Mesendoderm (in vitro differentiated cells): ENCODE measurements around the gene SCFD2.

Experiments
- DNase-seq: peaks from one replicate; pipeline ENCODE4 v3.0.0; 2013
- H2AK5ac ChIP-seq: 2 replicates; pipeline ENCODE4 v1.6.1; 2013; ENCODE audit warnings: low read length, inconsistent platforms
- H2BK120ac ChIP-seq: 2 replicates; pipeline ENCODE4 v1.6.1; 2013; ENCODE audit warnings: low read depth, mild to moderate bottlenecking, low read length, moderate library complexity, mixed read lengths
- H2BK15ac ChIP-seq: replicated peaks from 2 replicates; pipeline ENCODE4 v1.6.1; 2013; ENCODE audit warnings: low read depth, mild to moderate bottlenecking, moderate library complexity
- H2BK5ac ChIP-seq: 2 replicates; pipeline ENCODE4 v1.6.1; 2013; ENCODE audit warnings: low read length, inconsistent platforms
- H3K18ac ChIP-seq: 2 replicates; pipeline ENCODE4 v1.6.1; 2013; ENCODE audit warnings: mild to moderate bottlenecking, low read length, mixed read lengths
- H3K23ac ChIP-seq: one replicate; pipeline ENCODE4 v1.6.1; 2013; ENCODE audit warnings: low read length
- H3K27ac ChIP-seq: 2 replicates; pipeline ENCODE4 v1.5.1; 2013; ENCODE audit warnings: low read depth, mild to moderate bottlenecking, inconsistent platforms, low read length, moderate library complexity
- H3K27me3 ChIP-seq: 2 replicates; pipeline ENCODE4 v1.6.1; 2013; ENCODE audit warnings: low read length, control low read depth, mild to moderate bottlenecking, inconsistent platforms; ENCODE audit not compliant: insufficient read depth, poor library complexity
- H3K36me3 ChIP-seq: 2 replicates; pipeline ENCODE4 v1.6.1; 2013; ENCODE audit warnings: low read length, inconsistent platforms; ENCODE audit not compliant: control insufficient read depth, insufficient read depth
- H3K4ac ChIP-seq: one replicate; pipeline ENCODE4 v1.6.1; 2013; ENCODE audit warnings: low read depth, mild to moderate bottlenecking, low read length, moderate library complexity
- H3K4me1 ChIP-seq: 2 replicates; pipeline ENCODE4 v1.6.1; 2013; ENCODE audit warnings: low read depth, low read length, inconsistent platforms; ENCODE audit not compliant: control insufficient read depth
- H3K4me2 ChIP-seq: 2 replicates; pipeline ENCODE4 v1.6.1; 2013; ENCODE audit warnings: low read length
- H3K4me3 ChIP-seq: 2 replicates; pipeline ENCODE4 v1.5.1; 2013; ENCODE audit warnings: mild to moderate bottlenecking, low read length
- H3K56ac ChIP-seq: one replicate; pipeline ENCODE4 v1.6.1; 2013; ENCODE audit warnings: low read length
- H3K79me1 ChIP-seq: 2 replicates; pipeline ENCODE4 v1.6.1; 2013; ENCODE audit warnings: low read length, inconsistent platforms
- H3K79me2 ChIP-seq: 2 replicates; pipeline ENCODE4 v1.6.1; 2013; ENCODE audit warnings: mild to moderate bottlenecking, low read length; ENCODE audit not compliant: control insufficient read depth, insufficient read depth
- H3K9ac ChIP-seq: 2 replicates; pipeline ENCODE4 v1.6.1; 2013; ENCODE audit warnings: low read length, inconsistent platforms
- H4K5ac ChIP-seq: one replicate; pipeline ENCODE4 v1.6.1; 2013; ENCODE audit warnings: low read length
- H4K8ac ChIP-seq: one replicate; pipeline ENCODE4 v1.6.1; 2013; ENCODE audit warnings: low read depth, mild to moderate bottlenecking, control low read depth, low read length, moderate library complexity
- WGBS: extraction: QIAGEN DNeasy Blood & Tissue Kit; methylation state at CpG from one replicate; pipeline ENCODE4 v1.1.7; 2013; ENCODE audit warnings: low lambda C conversion rate, missing lambda C conversion rate; ENCODE audit not compliant: insufficient coverage; ENCODE audit errors: extremely low coverage; 5-methylcytosine and 5-hydroxymethylcytosine counted together

Gene SCFD2

GRCh38 chr4:53000560-53000959 lies 365.3 kb downstream of the SCFD2 start:
- no peak overlapping the region for H2AK5ac ChIP-seq
- H3K36me3 ChIP-seq: no peaks in the 10 kb centered on the region
- WGBS: no CpG with 5 or more reads among the region's 6 CpGs
- H4K8ac ChIP-seq: no peak overlapping the region
- no peak for DNase-seq
- no peak overlapping the region for H2BK120ac ChIP-seq
- no peaks in the 10 kb centered on the region for H3K79me2 ChIP-seq
- H3K4me1 ChIP-seq: no peaks in the 10 kb centered on the region
- H3K4ac ChIP-seq: no peak overlapping the region
- H3K27ac ChIP-seq: no peak overlapping the region
- H3K56ac ChIP-seq: no peak overlapping the region
- H3K4me2 ChIP-seq: no peak overlapping the region
- H3K23ac ChIP-seq: no peak overlapping the region
- H2BK5ac ChIP-seq: no peak overlapping the region
- H3K18ac ChIP-seq: no peak overlapping the region
- no peak overlapping the region for H2BK15ac ChIP-seq
- H3K4me3 ChIP-seq: no peak overlapping the region
- no peaks in the 10 kb centered on the region for H3K27me3 ChIP-seq
- no peak overlapping the region for H3K9ac ChIP-seq
- H4K5ac ChIP-seq: no peak overlapping the region
- no peaks in the 10 kb centered on the region for H3K79me1 ChIP-seq

GRCh38 chr4:52999626-53000025 lies 366.2 kb downstream of the SCFD2 start:
- Histone ChIP-seq H3K4me2 (no peak overlapping the region), H3K23ac (no peak overlapping the region), H3K79me2 (no peaks in the 10 kb centered on the region), H3K4me1 (no peaks in the 10 kb centered on the region), H2BK15ac (no peak overlapping the region), H2BK120ac (no peak overlapping the region), H4K8ac (no peak overlapping the region), H3K27ac (no peak overlapping the region), H2BK5ac (no peak overlapping the region), H4K5ac (no peak overlapping the region), H3K18ac (no peak overlapping the region), H2AK5ac (no peak overlapping the region), H3K4ac (no peak overlapping the region), H3K27me3 (no peaks in the 10 kb centered on the region), H3K79me1 (no peaks in the 10 kb centered on the region), H3K4me3 (no peak overlapping the region), H3K9ac (no peak overlapping the region), H3K56ac (no peak overlapping the region), H3K36me3 (no peaks in the 10 kb centered on the region)
- no CpG with 5 or more reads among the region's 6 CpGs for WGBS
- no peak for DNase-seq

- Histone ChIP-seq H3K4me3 (no peak overlapping the region), H2BK15ac (no peak overlapping the region), H3K4ac (no peak overlapping the region), H3K56ac (no peak overlapping the region), H3K79me2 (no peaks in the 10 kb centered on the region), H3K23ac (no peak overlapping the region), H3K79me1 (no peaks in the 10 kb centered on the region), H3K18ac (no peak overlapping the region), H2AK5ac (no peak overlapping the region), H3K4me1 (no peaks in the 10 kb centered on the region), H2BK5ac (no peak overlapping the region), H3K27ac (no peak overlapping the region), H2BK120ac (no peak overlapping the region), H3K27me3 (no peaks in the 10 kb centered on the region), H3K4me2 (no peak overlapping the region), H4K5ac (no peak overlapping the region), H3K9ac (no peak overlapping the region), H4K8ac (no peak overlapping the region), H3K36me3 (no peaks in the 10 kb centered on the region)
- no peak for DNase-seq
- no CpG with 5 or more reads among the region's 3 CpGs for WGBS
Observed at GRCh38 chr4:52998413-52998812, 367.4 kb downstream of the SCFD2 start.

- Histone ChIP-seq H3K4me3 (no peak overlapping the region), H3K36me3 (no peaks in the 10 kb centered on the region), H3K79me1 (no peaks in the 10 kb centered on the region), H3K4me1 (no peaks in the 10 kb centered on the region), H4K5ac (no peak overlapping the region), H3K27me3 (no peaks in the 10 kb centered on the region), H2BK120ac (no peak overlapping the region), H3K56ac (no peak overlapping the region), H3K18ac (no peak overlapping the region), H3K4me2 (no peak overlapping the region), H2AK5ac (no peak overlapping the region), H3K9ac (no peak overlapping the region), H4K8ac (no peak overlapping the region), H3K27ac (no peak overlapping the region), H3K23ac (no peak overlapping the region), H3K4ac (no peak overlapping the region), H2BK15ac (no peak overlapping the region), H2BK5ac (no peak overlapping the region), H3K79me2 (no peaks in the 10 kb centered on the region)
- no peak for DNase-seq
- WGBS: no CpG with 5 or more reads among the region's 3 CpGs
Observed at GRCh38 chr4:52997132-52997416, 368.8 kb downstream of the SCFD2 start.

GRCh38 chr4:52996261-52997131 lies 369.4 kb downstream of the SCFD2 start:
- H3K36me3 ChIP-seq: no peaks in the 10 kb centered on the region
- H3K18ac ChIP-seq: no peak overlapping the region
- no peak overlapping the region for H3K4me3 ChIP-seq
- H3K79me1 ChIP-seq: no peaks in the 10 kb centered on the region
- H3K27ac ChIP-seq: no peak overlapping the region
- no peak overlapping the region for H4K8ac ChIP-seq
- DNase-seq: no peak
- no peak overlapping the region for H4K5ac ChIP-seq
- H2BK120ac ChIP-seq: no peak overlapping the region
- no peak overlapping the region for H2BK5ac ChIP-seq
- H2AK5ac ChIP-seq: no peak overlapping the region
- H3K9ac ChIP-seq: no peak overlapping the region
- no peaks in the 10 kb centered on the region for H3K79me2 ChIP-seq
- no peak overlapping the region for H3K56ac ChIP-seq
- H2BK15ac ChIP-seq: no peak overlapping the region
- H3K23ac ChIP-seq: no peak overlapping the region
- H3K4me1 ChIP-seq: no peaks in the 10 kb centered on the region
- WGBS: no CpG with 5 or more reads among the region's 7 CpGs
- no peak overlapping the region for H3K4ac ChIP-seq
- no peaks in the 10 kb centered on the region for H3K27me3 ChIP-seq
- H3K4me2 ChIP-seq: no peak overlapping the region
